ENCODE results near the gene CAMK1. TPM values are rescaled to one million over a fixed set of nuclear protein-coding genes. Genes with fewer than 3 reads are reported as not detected.

Gene CAMK1
- total and polyA plus RNA-seq, 9 of the 15 experiments (the other 6 are each of a cell fraction or from before 2014, with no cell fraction given) = 0.23 to 10.7 (median 6.0) TPM

GRCh38 chr3:9731206-9732079, 38.3 kb downstream of the CAMK1 start, which contains the start of gene BRPF1 (continued):
- TF ChIP-seq ZBTB40 (IDR thresholded peaks at IDR 0.05) (peak; percentile 78), ZBTB40 (CRISPR knock-in tag; IDR thresholded peaks at IDR 0.05) (no peak), CAMTA2 (CRISPR knock-in tag; conservative IDR thresholded peaks at IDR 0.05) (peak; percentile 51; the same call in 1 of the 2 replicates), TFAP4 (CRISPR knock-in tag; IDR thresholded peaks at IDR 0.05; ENCODE audit: borderline replicate concordance) (peak; percentile 89), ZMIZ1 (IDR thresholded peaks at IDR 0.05; ENCODE audit: low read depth in 2 of 2, low read length in 2 of 2) (peak in 1 of 2 experiments; percentile 34; a peak in 1 of 4 replicates), TAL1 (IDR thresholded peaks at IDR 0.05) (no peak), TBL1XR1 (IDR thresholded peaks at IDR 0.05; ENCODE audit: low read length in 2 of 2) (peak in 1 of 2 experiments; percentile 31; a peak in 1 of 4 replicates), ZNF583 (CRISPR knock-in tag; IDR thresholded peaks at IDR 0.05) (peak; percentile 85), ZNF766 (CRISPR knock-in tag; conservative IDR thresholded peaks at IDR 0.05) (no peak), GABPB1 (CRISPR knock-in tag; IDR thresholded peaks at IDR 0.05) (peak; percentile 85), HINFP (tag; conservative IDR thresholded peaks at IDR 0.05; ENCODE audit: low read depth) (no peak)
